SK-N-SH (cell line): ENCODE results near the gene PPIP5K1.

Source experiments
- CHD2 ChIP-seq: fragments of 150-350 bp; IDR thresholded peaks from 2 replicates; pipeline ENCODE4 v1.6.1; 2018; ENCODE audit warnings: low read length; ENCODE audit not compliant: partially characterized antibody
- EP300 ChIP-seq, 2 experiments: IDR thresholded peaks; 2 replicates each; pipeline versions ENCODE4 v1.4.0 to v1.6.1; 2012; ENCODE audit warnings: borderline replicate concordance in 1 of 2, low read depth in 1 of 2, low read length in 1 of 2
- FOXJ3 ChIP-seq: sonication (generic); formaldehyde crosslinking; IDR thresholded peaks from 2 replicates; pipeline ENCODE4 v1.5.1; 2020; ENCODE audit warnings: mild to moderate bottlenecking, missing genetic modification reagents
- FOXM1 ChIP-seq: IDR thresholded peaks from 2 replicates; pipeline ENCODE4 v1.4.0; 2012; ENCODE audit warnings: low read depth, mild to moderate bottlenecking
- POLR2AphosphoS5 ChIP-seq: IDR thresholded peaks from 2 replicates; pipeline ENCODE4 v1.6.1; 2012; ENCODE audit warnings: low read depth, low read length
- RFX5 ChIP-seq: IDR thresholded peaks from 2 replicates; pipeline ENCODE4 v1.6.1; 2012; ENCODE audit warnings: mild to moderate bottlenecking, improper control_type of control experiment, low read length
- SIN3A ChIP-seq: IDR thresholded peaks from 2 replicates; pipeline ENCODE4 v1.6.1; 2012; ENCODE audit warnings: low read depth, mild to moderate bottlenecking, low read length, moderate library complexity, borderline replicate concordance
- SMC3 ChIP-seq: IDR thresholded peaks from 2 replicates; pipeline ENCODE4 v1.6.1; 2012; ENCODE audit warnings: low read depth, low read length, improper control_type of control experiment
- TCF12 ChIP-seq: IDR thresholded peaks from 2 replicates; pipeline ENCODE4 v1.4.0; 2012
- USF1 ChIP-seq: IDR thresholded peaks from 2 replicates; pipeline ENCODE4 v1.4.0; 2012; ENCODE audit warnings: low read depth, borderline replicate concordance
- TF ChIP-seq, protein P1 (sequence below): fragments of 200-600 bp; sonication (generic); IDR thresholded peaks from 2 replicates; pipeline ENCODE4 v1.6.1; 2017; ENCODE audit warnings: antibody characterized with exemption, mild to moderate bottlenecking, moderate library complexity
- TF ChIP-seq, protein P2 (sequence below): IDR thresholded peaks from 2 replicates; pipeline ENCODE4 v1.4.0; 2012; ENCODE audit warnings: low read depth, borderline replicate concordance
- TF ChIP-seq, protein P3 (sequence below): fragments of 150-350 bp; IDR thresholded peaks from 2 replicates; pipeline ENCODE4 v1.6.1; 2017; ENCODE audit warnings: antibody characterized with exemption, low read length, low read depth, borderline replicate concordance
- TF ChIP-seq, protein P4 (sequence below): IDR thresholded peaks from 2 replicates; pipeline ENCODE4 v1.4.0; 2012; ENCODE audit warnings: low read depth

DNA sequence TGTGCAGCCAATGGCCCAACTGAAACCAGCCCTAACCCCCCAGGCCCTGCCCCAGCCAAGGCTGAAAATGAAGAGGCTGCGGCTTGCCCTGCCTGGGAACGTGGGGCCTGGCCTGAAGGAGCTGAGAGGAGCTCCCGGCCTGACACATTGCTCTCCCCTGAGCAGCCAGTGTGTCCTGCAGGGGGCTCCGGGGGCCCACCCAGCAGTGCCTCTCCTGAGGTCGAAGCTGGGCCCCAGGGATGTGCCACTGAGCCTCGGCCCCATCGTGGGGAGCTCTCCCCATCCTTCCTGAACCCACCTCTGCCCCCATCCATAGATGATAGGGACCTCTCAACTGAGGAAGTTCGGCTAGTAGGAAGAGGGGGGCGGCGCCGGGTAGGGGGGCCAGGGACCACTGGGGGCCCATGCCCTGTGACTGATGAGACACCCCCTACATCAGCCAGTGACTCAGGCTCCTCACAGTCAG is 61.4 kb downstream of the PPIP5K1 start:
- TF ChIP-seq FOXJ3 (CRISPR knock-in tag), result no peak
- no peak for TF ChIP-seq SIN3A
- TF ChIP-seq, protein P1, sequence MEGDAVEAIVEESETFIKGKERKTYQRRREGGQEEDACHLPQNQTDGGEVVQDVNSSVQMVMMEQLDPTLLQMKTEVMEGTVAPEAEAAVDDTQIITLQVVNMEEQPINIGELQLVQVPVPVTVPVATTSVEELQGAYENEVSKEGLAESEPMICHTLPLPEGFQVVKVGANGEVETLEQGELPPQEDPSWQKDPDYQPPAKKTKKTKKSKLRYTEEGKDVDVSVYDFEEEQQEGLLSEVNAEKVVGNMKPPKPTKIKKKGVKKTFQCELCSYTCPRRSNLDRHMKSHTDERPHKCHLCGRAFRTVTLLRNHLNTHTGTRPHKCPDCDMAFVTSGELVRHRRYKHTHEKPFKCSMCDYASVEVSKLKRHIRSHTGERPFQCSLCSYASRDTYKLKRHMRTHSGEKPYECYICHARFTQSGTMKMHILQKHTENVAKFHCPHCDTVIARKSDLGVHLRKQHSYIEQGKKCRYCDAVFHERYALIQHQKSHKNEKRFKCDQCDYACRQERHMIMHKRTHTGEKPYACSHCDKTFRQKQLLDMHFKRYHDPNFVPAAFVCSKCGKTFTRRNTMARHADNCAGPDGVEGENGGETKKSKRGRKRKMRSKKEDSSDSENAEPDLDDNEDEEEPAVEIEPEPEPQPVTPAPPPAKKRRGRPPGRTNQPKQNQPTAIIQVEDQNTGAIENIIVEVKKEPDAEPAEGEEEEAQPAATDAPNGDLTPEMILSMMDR, result no peak
- no peak for TF ChIP-seq EP300 (IDR thresholded peaks at IDR 0.05; ENCODE audit: borderline replicate concordance in 1 of 2, low read depth in 1 of 2, low read length in 1 of 2)
- no peak for TF ChIP-seq SMC3
- TF ChIP-seq, protein P2, sequence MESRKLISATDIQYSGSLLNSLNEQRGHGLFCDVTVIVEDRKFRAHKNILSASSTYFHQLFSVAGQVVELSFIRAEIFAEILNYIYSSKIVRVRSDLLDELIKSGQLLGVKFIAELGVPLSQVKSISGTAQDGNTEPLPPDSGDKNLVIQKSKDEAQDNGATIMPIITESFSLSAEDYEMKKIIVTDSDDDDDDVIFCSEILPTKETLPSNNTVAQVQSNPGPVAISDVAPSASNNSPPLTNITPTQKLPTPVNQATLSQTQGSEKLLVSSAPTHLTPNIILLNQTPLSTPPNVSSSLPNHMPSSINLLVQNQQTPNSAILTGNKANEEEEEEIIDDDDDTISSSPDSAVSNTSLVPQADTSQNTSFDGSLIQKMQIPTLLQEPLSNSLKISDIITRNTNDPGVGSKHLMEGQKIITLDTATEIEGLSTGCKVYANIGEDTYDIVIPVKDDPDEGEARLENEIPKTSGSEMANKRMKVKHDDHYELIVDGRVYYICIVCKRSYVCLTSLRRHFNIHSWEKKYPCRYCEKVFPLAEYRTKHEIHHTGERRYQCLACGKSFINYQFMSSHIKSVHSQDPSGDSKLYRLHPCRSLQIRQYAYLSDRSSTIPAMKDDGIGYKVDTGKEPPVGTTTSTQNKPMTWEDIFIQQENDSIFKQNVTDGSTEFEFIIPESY, result no peak
- TF ChIP-seq, protein P3, sequence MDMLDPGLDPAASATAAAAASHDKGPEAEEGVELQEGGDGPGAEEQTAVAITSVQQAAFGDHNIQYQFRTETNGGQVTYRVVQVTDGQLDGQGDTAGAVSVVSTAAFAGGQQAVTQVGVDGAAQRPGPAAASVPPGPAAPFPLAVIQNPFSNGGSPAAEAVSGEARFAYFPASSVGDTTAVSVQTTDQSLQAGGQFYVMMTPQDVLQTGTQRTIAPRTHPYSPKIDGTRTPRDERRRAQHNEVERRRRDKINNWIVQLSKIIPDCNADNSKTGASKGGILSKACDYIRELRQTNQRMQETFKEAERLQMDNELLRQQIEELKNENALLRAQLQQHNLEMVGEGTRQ, result no peak
- no peak for TF ChIP-seq FOXM1
- TF ChIP-seq POLR2AphosphoS5, result no peak
- TF ChIP-seq USF1, result no peak
- TF ChIP-seq CHD2, result no peak
- TF ChIP-seq, protein P4, sequence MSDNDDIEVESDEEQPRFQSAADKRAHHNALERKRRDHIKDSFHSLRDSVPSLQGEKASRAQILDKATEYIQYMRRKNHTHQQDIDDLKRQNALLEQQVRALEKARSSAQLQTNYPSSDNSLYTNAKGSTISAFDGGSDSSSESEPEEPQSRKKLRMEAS, result no peak
- TF ChIP-seq TCF12, result no peak
- TF ChIP-seq RFX5, result no peak
